ENCODE results near the gene ARL5B. TPM values are rescaled to one million over a fixed set of nuclear protein-coding genes. Genes with fewer than 3 reads are reported as not detected.
A peak's percentile ranks its signal among the peaks of the same experiment; 100 is the strongest.

ARL5B gene
- polyA plus RNA-seq, 2 of the 4 experiments (the other 2 are of a cell fraction), result 8.8 to 24.5 TPM

DNA sequence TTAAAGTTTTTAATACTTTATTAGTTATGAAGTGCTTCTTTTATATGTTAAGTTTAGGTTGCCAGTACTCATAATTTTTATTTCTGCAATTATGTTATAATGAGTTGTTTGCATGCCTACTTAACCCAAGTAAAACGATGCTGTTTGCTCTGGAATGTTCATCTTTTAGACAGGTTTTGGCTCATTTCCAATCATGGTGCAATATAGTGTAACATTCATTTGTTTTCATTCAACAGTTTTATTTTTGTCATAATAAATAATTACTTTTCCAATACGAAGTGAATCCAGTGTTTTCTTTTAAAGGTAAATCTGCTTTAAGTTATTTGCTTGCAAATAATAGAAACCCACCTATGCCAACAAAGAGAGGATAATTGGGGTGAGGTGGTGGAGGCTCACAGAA lies 22.1 kb downstream of the ARL5B start:
- ATAC-seq, result no peak
- Histone ChIP-seq H3K4me1 (peaks cover 34% of the 10 kb centered on the region), H3K9me3 (no peaks in the 10 kb centered on the region), H3K4me3 (no peak overlapping the region), H3K27ac (peak overlapping the region; percentile 8 to 73; a peak in 5 of 6 replicates), H3K4me2 (peak overlapping the region; percentile 56)
- DNase-seq (ENCODE audit: low read depth in 1 of 2, low spot score in 1 of 2), result no peak
- FAIRE-seq, result no peak
- TF ChIP-seq HOXB13 (CRISPR knock-in tag; IDR thresholded peaks at IDR 0.05; ENCODE audit: low read depth), result no peak
- TF ChIP-seq MAX (IDR thresholded peaks at IDR 0.05), result no peak
- no peak for TF ChIP-seq HOXB5 (CRISPR knock-in tag; IDR thresholded peaks at IDR 0.05)
- no peak for TF ChIP-seq MYC (IDR thresholded peaks at IDR 0.05; ENCODE audit: borderline replicate concordance, low read length)
- TF ChIP-seq FOSB (CRISPR knock-in tag; IDR thresholded peaks at IDR 0.05), result no peak
- TF ChIP-seq EHMT2 (IDR thresholded peaks at IDR 0.05; ENCODE audit: low read depth), result no peak
- TF ChIP-seq NR3C1 (IDR thresholded peaks at IDR 0.05), result no peak
- no peak for TF ChIP-seq HDAC2 (IDR thresholded peaks at IDR 0.05)
- TF ChIP-seq JUNB (IDR thresholded peaks at IDR 0.05), result no peak
- TF ChIP-seq, protein P1, sequence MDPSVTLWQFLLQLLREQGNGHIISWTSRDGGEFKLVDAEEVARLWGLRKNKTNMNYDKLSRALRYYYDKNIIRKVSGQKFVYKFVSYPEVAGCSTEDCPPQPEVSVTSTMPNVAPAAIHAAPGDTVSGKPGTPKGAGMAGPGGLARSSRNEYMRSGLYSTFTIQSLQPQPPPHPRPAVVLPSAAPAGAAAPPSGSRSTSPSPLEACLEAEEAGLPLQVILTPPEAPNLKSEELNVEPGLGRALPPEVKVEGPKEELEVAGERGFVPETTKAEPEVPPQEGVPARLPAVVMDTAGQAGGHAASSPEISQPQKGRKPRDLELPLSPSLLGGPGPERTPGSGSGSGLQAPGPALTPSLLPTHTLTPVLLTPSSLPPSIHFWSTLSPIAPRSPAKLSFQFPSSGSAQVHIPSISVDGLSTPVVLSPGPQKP (IDR thresholded peaks at IDR 0.05; ENCODE audit: low read depth, low read length), result no peak
- TF ChIP-seq CHD4 (IDR thresholded peaks at IDR 0.05; ENCODE audit: borderline replicate concordance), result no peak
- no peak for TF ChIP-seq SREBF2 (IDR thresholded peaks at IDR 0.05)
- TF ChIP-seq ESRRA (IDR thresholded peaks at IDR 0.05; ENCODE audit: borderline replicate concordance, low read length), result no peak
- no peak for TF ChIP-seq RNF2 (IDR thresholded peaks at IDR 0.05; ENCODE audit: borderline replicate concordance, low read depth)
- 12% methylated on average over 2 of the region's 2 CpGs for WGBS (ENCODE audit: missing lambda C conversion rate)
- ChIA-PET CTCF (no interaction called here), POLR2A (no interaction called here)

GRCh38 chr10:18681971-18682411 lies 22.8 kb downstream of the ARL5B start:
- POLR2A ChIA-PET, result no interaction called here
- Histone ChIP-seq H3K27ac (peak overlapping the region; percentile 8 to 73; a peak in 5 of 6 replicates), H3K9me3 (no peaks in the 10 kb centered on the region), H3K4me1 (peaks cover 34% of the 10 kb centered on the region), H3K4me2 (peak overlapping the region; percentile 56), H3K4me3 (no peak overlapping the region)
- no peak for FAIRE-seq
- 4% methylated on average over 4 of the region's 4 CpGs for WGBS (ENCODE audit: missing lambda C conversion rate)
- ATAC-seq, result peak; percentile 51 to 69; a peak in 3 of 6 replicates
- peak in 1 of 2 experiments; percentile 30 for DNase-seq (ENCODE audit: low read depth in 1 of 2, low spot score in 1 of 2)
- CTCF ChIA-PET, result no interaction called here
- TF ChIP-seq FOSL2 (IDR thresholded peaks at IDR 0.05) (0 out of 2 replicates have a peak, but pooled peaks have one; percentile 31), FOSL2 (CRISPR knock-in tag; IDR thresholded peaks at IDR 0.05) (peak; percentile 75), KDM1A (IDR thresholded peaks at IDR 0.05; ENCODE audit: low read depth) (no peak), NPAS2 (CRISPR knock-in tag; IDR thresholded peaks at IDR 0.05; ENCODE audit: borderline replicate concordance) (no peak)

DNA sequence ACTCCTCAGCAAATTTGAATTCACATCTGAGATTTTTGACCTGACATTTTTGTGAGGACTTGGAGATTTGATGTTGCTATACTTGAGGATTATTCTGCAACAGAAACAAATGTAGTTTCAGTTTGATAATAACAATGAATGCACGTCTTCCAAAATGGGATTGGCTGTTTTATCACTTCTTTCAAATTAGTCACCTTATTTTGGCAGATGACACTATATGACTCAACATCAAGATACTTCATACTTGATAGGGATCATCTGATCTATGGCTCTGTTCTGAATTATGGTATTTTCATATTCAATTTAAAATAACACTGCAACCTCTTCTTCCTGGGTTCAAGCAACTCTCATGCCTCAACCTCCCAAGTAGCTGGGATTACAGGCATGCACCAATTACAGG lies 24.2 kb downstream of the ARL5B start:
- ChIA-PET POLR2A (no interaction called here), CTCF (no interaction called here)
- DNase-seq (ENCODE audit: low read depth in 1 of 2, low spot score in 1 of 2) (no peak), ATAC-seq (peak; percentile 38 to 39; a peak in 2 of 6 replicates), FAIRE-seq (peak; percentile 18)
- H3K9me3 ChIP-seq, result no peaks in the 10 kb centered on the region
- H3K4me3 ChIP-seq, result no peak overlapping the region
- 3% methylated on average over 1 of the region's 1 CpG for WGBS (ENCODE audit: missing lambda C conversion rate)
- H3K4me1 ChIP-seq, result peaks cover 34% of the 10 kb centered on the region
- peak overlapping the region in 1 of 2 experiments; percentile 51; a peak in 2 of 6 replicates for H3K27ac ChIP-seq
- H3K4me2 ChIP-seq, result peak overlapping the region; percentile 56
- no peak for TF ChIP-seq MAZ (IDR thresholded peaks at IDR 0.05; ENCODE audit: borderline replicate concordance, low read depth, low read length)
- peak; percentile 48; the same call in 1 of the 2 replicates for TF ChIP-seq JUNB (IDR thresholded peaks at IDR 0.05)
- TF ChIP-seq FOSL2 (IDR thresholded peaks at IDR 0.05), result peak; percentile 53
- TF ChIP-seq FOSL2 (CRISPR knock-in tag; IDR thresholded peaks at IDR 0.05), result peak; percentile 73

GRCh38 chr10:18684416-18684815 lies 25.2 kb downstream of the ARL5B start:
- ChIA-PET CTCF (no interaction called here), POLR2A (no interaction called here)
- WGBS (ENCODE audit: missing lambda C conversion rate), result 88% methylated on average over 1 of the region's 1 CpG
- ATAC-seq, result no peak
- Histone ChIP-seq H3K9me3 (no peaks in the 10 kb centered on the region), H3K27ac (no peak overlapping the region), H3K4me2 (no peak overlapping the region), H3K4me1 (peaks cover 34% of the 10 kb centered on the region), H3K4me3 (no peak overlapping the region)
- FAIRE-seq, result no peak
- no peak for DNase-seq (ENCODE audit: low read depth in 1 of 2, low spot score in 1 of 2)
- TF ChIP-seq TP53 (CRISPR knock-in tag; IDR thresholded peaks at IDR 0.05) (no peak), EP300 (IDR thresholded peaks at IDR 0.05) (no peak), NFE2L2 (conservative IDR thresholded peaks at IDR 0.05; ENCODE audit: low read length) (no peak), GATA3 (IDR thresholded peaks at IDR 0.05; ENCODE audit: borderline replicate concordance) (no peak), ZSCAN20 (CRISPR knock-in tag; IDR thresholded peaks at IDR 0.05) (no peak), ZNF302 (CRISPR knock-in tag; IDR thresholded peaks at IDR 0.05) (no peak), ATOH8 (CRISPR knock-in tag; IDR thresholded peaks at IDR 0.05; ENCODE audit: low read depth) (no peak), SREBF2 (IDR thresholded peaks at IDR 0.05) (no peak), RNF2 (IDR thresholded peaks at IDR 0.05; ENCODE audit: borderline replicate concordance, low read depth) (no peak), RCOR1 (IDR thresholded peaks at IDR 0.05; ENCODE audit: low read depth, low read length) (no peak)
- TF ChIP-seq, protein P2, sequence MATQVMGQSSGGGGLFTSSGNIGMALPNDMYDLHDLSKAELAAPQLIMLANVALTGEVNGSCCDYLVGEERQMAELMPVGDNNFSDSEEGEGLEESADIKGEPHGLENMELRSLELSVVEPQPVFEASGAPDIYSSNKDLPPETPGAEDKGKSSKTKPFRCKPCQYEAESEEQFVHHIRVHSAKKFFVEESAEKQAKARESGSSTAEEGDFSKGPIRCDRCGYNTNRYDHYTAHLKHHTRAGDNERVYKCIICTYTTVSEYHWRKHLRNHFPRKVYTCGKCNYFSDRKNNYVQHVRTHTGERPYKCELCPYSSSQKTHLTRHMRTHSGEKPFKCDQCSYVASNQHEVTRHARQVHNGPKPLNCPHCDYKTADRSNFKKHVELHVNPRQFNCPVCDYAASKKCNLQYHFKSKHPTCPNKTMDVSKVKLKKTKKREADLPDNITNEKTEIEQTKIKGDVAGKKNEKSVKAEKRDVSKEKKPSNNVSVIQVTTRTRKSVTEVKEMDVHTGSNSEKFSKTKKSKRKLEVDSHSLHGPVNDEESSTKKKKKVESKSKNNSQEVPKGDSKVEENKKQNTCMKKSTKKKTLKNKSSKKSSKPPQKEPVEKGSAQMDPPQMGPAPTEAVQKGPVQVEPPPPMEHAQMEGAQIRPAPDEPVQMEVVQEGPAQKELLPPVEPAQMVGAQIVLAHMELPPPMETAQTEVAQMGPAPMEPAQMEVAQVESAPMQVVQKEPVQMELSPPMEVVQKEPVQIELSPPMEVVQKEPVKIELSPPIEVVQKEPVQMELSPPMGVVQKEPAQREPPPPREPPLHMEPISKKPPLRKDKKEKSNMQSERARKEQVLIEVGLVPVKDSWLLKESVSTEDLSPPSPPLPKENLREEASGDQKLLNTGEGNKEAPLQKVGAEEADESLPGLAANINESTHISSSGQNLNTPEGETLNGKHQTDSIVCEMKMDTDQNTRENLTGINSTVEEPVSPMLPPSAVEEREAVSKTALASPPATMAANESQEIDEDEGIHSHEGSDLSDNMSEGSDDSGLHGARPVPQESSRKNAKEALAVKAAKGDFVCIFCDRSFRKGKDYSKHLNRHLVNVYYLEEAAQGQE (IDR thresholded peaks at IDR 0.05), result no peak

All from A549 (cell line).